ENCODE results near the gene TMEM178B. TPM values are rescaled to one million over a fixed set of nuclear protein-coding genes. Genes with fewer than 3 reads are reported as not detected.
"Not testable (repeated sequence)": the region's sequence is repeated elsewhere in the genome, so short reads cannot be mapped to it uniquely, and the experiment has no call there.

Gene TMEM178B
- total and polyA plus RNA-seq, 2 of the 13 experiments (the other 11 are each of a cell fraction or from before 2014, with no cell fraction given): 0.01 to 0.02 TPM

GRCh38 chr7:141028767-141029166 is 45.1 kb upstream of the TMEM178B start:
- Histone ChIP-seq H3K4me2 (ENCODE audit: low read depth, low read length) (no peak overlapping the region), H3K27ac (ENCODE audit: extremely low read length, insufficient read depth, low read length) (no peak overlapping the region), H3K9me3 (ENCODE audit: low read length) (0 out of 2 replicates have a peak, but pooled peaks cover 10% of the 10 kb centered on the region), H3K27me3 (ENCODE audit: control insufficient read depth in 1 of 2, insufficient read depth in 2 of 2, low read length in 2 of 2) (no peaks in the 10 kb centered on the region), H3K36me3 (replicated peaks in 1 of 2; ENCODE audit: control insufficient read depth in 1 of 2, insufficient read depth in 2 of 2, low read length in 2 of 2) (no peaks in the 10 kb centered on the region), H3K4me1 (ENCODE audit: insufficient read depth, low read length) (peaks cover 5% of the 10 kb centered on the region), H3K9ac (ENCODE audit: insufficient read depth, low read depth, low read length) (no peak overlapping the region), H3K4me3 (replicated peaks in 1 of 3; ENCODE audit: insufficient read depth in 1 of 3, low read depth in 2 of 3, low read length in 3 of 3) (no peak overlapping the region), H4K20me1 (ENCODE audit: insufficient read depth, low read length) (no peaks in the 10 kb centered on the region), H3K79me2 (ENCODE audit: insufficient read depth, low read length) (no peaks in the 10 kb centered on the region), H2AFZ (ENCODE audit: low read length) (no peak overlapping the region)
- 3% methylated on average over 3 of the region's 3 CpGs for WGBS (ENCODE audit: low lambda C conversion rate)
- no TSS peak for BruUV-seq (replicated peaks)
- CTCF ChIA-PET (ENCODE audit: low intra/inter-chr PET ratio, low total read pairs): no interaction called here
- in situ Hi-C loops (cut with HindIII; ENCODE audit: extremely low pct_ligation_motif_present, low pct_unique_long_range_greater_than_20kb): no loop called here
- DNase-seq (ENCODE audit: low spot score): no peak
- no peak for FAIRE-seq
- no peak for ATAC-seq
- intact Hi-C loops (cut with micrococcal nuclease; ENCODE audit: unreplicated experiment): no loop called here
- no peak for TF ChIP-seq ZNF652 (CRISPR knock-in tag; IDR thresholded peaks at IDR 0.05; ENCODE audit: borderline replicate concordance, low read depth)
- peak; percentile 95 for TF ChIP-seq ZNF317 (CRISPR knock-in tag; IDR thresholded peaks at IDR 0.05)
- POLR2A ChIA-PET: no interaction called here

- H3K9me3 ChIP-seq (ENCODE audit: low read length); DNase-seq (ENCODE audit: low spot score); CTCF ChIA-PET (ENCODE audit: low intra/inter-chr PET ratio, low total read pairs); in situ Hi-C loops (cut with HindIII; ENCODE audit: extremely low pct_ligation_motif_present, low pct_unique_long_range_greater_than_20kb); FAIRE-seq; H3K27ac ChIP-seq (ENCODE audit: extremely low read length, insufficient read depth, low read length); H3K79me2 ChIP-seq (ENCODE audit: insufficient read depth, low read length); intact Hi-C loops (cut with micrococcal nuclease; ENCODE audit: unreplicated experiment); H3K36me3 ChIP-seq (replicated peaks in 1 of 2; ENCODE audit: control insufficient read depth in 1 of 2, insufficient read depth in 2 of 2, low read length in 2 of 2); BruUV-seq (replicated peaks); H3K4me1 ChIP-seq (ENCODE audit: insufficient read depth, low read length); H3K4me3 ChIP-seq (replicated peaks in 1 of 3; ENCODE audit: insufficient read depth in 1 of 3, low read depth in 2 of 3, low read length in 3 of 3); H3K9ac ChIP-seq (ENCODE audit: insufficient read depth, low read depth, low read length); H3K27me3 ChIP-seq (ENCODE audit: control insufficient read depth in 1 of 2, insufficient read depth in 2 of 2, low read length in 2 of 2); H4K20me1 ChIP-seq (ENCODE audit: insufficient read depth, low read length); H2AFZ ChIP-seq (ENCODE audit: low read length); ATAC-seq; TF ChIP-seq FOXA1 (IDR thresholded peaks at IDR 0.05): not testable (repeated sequence)
- POLR2A ChIA-PET: interaction anchor here (1.1 kb wide), 1 partner anchor 18 kb away, joined by 3 read pairs; the partner anchor contains the start of gene MRPS33
- H3K4me2 ChIP-seq (ENCODE audit: low read depth, low read length): 0 out of 2 replicates have a peak overlapping the region, but pooled peaks have one; percentile 27
- WGBS (ENCODE audit: low lambda C conversion rate): 63% methylated on average over 27 of the region's 33 CpGs
- TF ChIP-seq FOXA3 (CRISPR knock-in tag; IDR thresholded peaks at IDR 0.05) (0 out of 2 replicates have a peak, but pooled peaks have one; percentile 35), HOXA3 (CRISPR knock-in tag; IDR thresholded peaks at IDR 0.05) (peak; percentile 11; the same call in 1 of the 2 replicates), FOXA1 (CRISPR knock-in tag; IDR thresholded peaks at IDR 0.05) (peak; percentile 55), ARID5B (CRISPR knock-in tag; IDR thresholded peaks at IDR 0.05) (peak; percentile 27; the same call in 1 of the 2 replicates), ZNF687 (CRISPR knock-in tag; IDR thresholded peaks at IDR 0.05) (peak; percentile 24; the same call in 1 of the 2 replicates)
These were observed 41.1 kb upstream of the TMEM178B start for GRCh38 chr7:141032539-141033323.

All from HepG2 (cell line).